Sigmoid colon (tissue), 7 donors: ENCODE results near the gene COL28A1. TPM values are rescaled to one million over a fixed set of nuclear protein-coding genes. Genes with fewer than 3 reads are reported as not detected.

Experiments
- DNase-seq: peaks from one replicate; pipeline ENCODE4 v3.0.0-alpha.2; 2019
- H3K27ac ChIP-seq, 4 donors: fragments of 200-600 bp; sonication (generic); one replicate each; pipeline ENCODE4 v1.5.1; 2016 to 2019; ENCODE audit warnings: mild to moderate bottlenecking in 1 of 4
- H3K27me3 ChIP-seq, 3 donors: fragments of 200-600 bp; sonication (generic); one replicate each; pipeline ENCODE4 v1.5.1; 2019; ENCODE audit warnings: mild to moderate bottlenecking in 1 of 3
- H3K36me3 ChIP-seq, 4 donors: fragments of 200-600 bp; sonication (generic); one replicate each; pipeline ENCODE4 v1.5.1; 2016 to 2019
- H3K4me1 ChIP-seq, 4 donors: fragments of 200-600 bp; sonication (generic); one replicate each; pipeline ENCODE4 v1.5.1; 2017 to 2019
- H3K4me3 ChIP-seq, 4 donors: fragments of 200-600 bp; sonication (generic); one replicate each; pipeline ENCODE4 v1.5.1; 2017 to 2019; ENCODE audit warnings: mild to moderate bottlenecking in 2 of 4, moderate library complexity in 1 of 4
- H3K9me3 ChIP-seq, 4 donors: fragments of 200-600 bp in 3 of 4; sonication (generic) in 3 of 4; one replicate each; pipeline versions ENCODE4 v1.5.1 to v1.6.1; 2013 to 2019
- CTCF ChIP-seq, 4 experiments: fragments of 450-650 bp in 3 of 4; fragments of 200-600 bp in 1 of 4; IDR thresholded peaks; one replicate each; pipeline ENCODE4 v1.5.1; 2016 to 2019; ENCODE audit warnings: antibody characterized with exemption in 4 of 4, mild to moderate bottlenecking in 3 of 4, moderate library complexity in 2 of 4
- EP300 ChIP-seq, 4 donors: sonication (generic); formaldehyde crosslinking; IDR thresholded peaks; one replicate each; pipeline ENCODE4 v1.6.1; 2017; ENCODE audit warnings: antibody characterized with exemption in 4 of 4
- POLR2A ChIP-seq, 2 donors: fragments of 450-650 bp; IDR thresholded peaks; one replicate each; pipeline ENCODE4 v1.6.1; 2016; ENCODE audit warnings: antibody characterized with exemption in 2 of 2, mild to moderate bottlenecking in 2 of 2, moderate library complexity in 2 of 2
- POLR2AphosphoS5 ChIP-seq, 4 donors: sonication (generic); formaldehyde crosslinking; IDR thresholded peaks; one replicate each; pipeline ENCODE4 v1.6.1; 2017; ENCODE audit warnings: antibody characterized with exemption in 4 of 4
- WGBS, 2 donors: extraction: QIAGEN DNeasy Blood & Tissue Kit; methylation state at CpG; one replicate each; pipeline ENCODE4 v1.1.7; 2013; 5-methylcytosine and 5-hydroxymethylcytosine counted together
- intact Hi-C: fragments of 100-400 bp; cut with DNase I; formaldehyde crosslinking; loops from one replicate; pipeline ENCODE4 v1.15.1; 2023
- polyA plus RNA-seq, 3 donors: library from polyadenylated mRNA; stranded (reverse); fragments of 200-250 nt; gene quantifications; one replicate each; pipeline ENCODE4 v1.2.3, GENCODE V29; 2013
- total RNA-seq, 4 donors: library from RNA; depleted of rRNA; stranded (reverse); fragments of >200 nt; gene quantifications; one replicate each; pipeline ENCODE4 v1.1.0, GENCODE V29; 2016
- donor health status: healthy with polysubstance abuse.
- donor health status: Bipolar disorder and iron deficiency.
- donor health status: healthy.

The COL28A1 gene
- total and polyA plus RNA-seq, 7 donors, result 0.60 to 25.5 (median 9.9) TPM

GRCh38 chr7:7331523-7331922 is 204.2 kb downstream of the COL28A1 start:
- WGBS, 2 donors, result 87 to 91% methylated on average over 4 of the region's 4 CpGs
- intact Hi-C loops, result no loop called here
- DNase-seq, result no peak
- Histone ChIP-seq H3K9me3 (no peaks in the 10 kb centered on the region), H3K27ac (no peak overlapping the region), H3K4me3 (no peak overlapping the region), H3K4me1 (no peaks in the 10 kb centered on the region), H3K27me3 (peaks cover 0 to 8% (median 0%) of the 10 kb centered on the region in 3 donors), H3K36me3 (no peaks in the 10 kb centered on the region)
- TF ChIP-seq EP300 (IDR thresholded peaks at IDR 0.05) (no peak), CTCF (IDR thresholded peaks at IDR 0.05) (no peak), POLR2A (IDR thresholded peaks at IDR 0.05) (no peak), POLR2AphosphoS5 (IDR thresholded peaks at IDR 0.05) (no peak)

GRCh38 chr7:7330997-7331396 is 204.7 kb downstream of the COL28A1 start:
- Histone ChIP-seq H3K9me3 (no peaks in the 10 kb centered on the region), H3K4me3 (no peak overlapping the region), H3K4me1 (no peaks in the 10 kb centered on the region), H3K27ac (no peak overlapping the region), H3K36me3 (no peaks in the 10 kb centered on the region), H3K27me3 (peaks cover 0 to 8% (median 0%) of the 10 kb centered on the region in 3 donors)
- intact Hi-C loops, result no loop called here
- no peak for TF ChIP-seq POLR2A (IDR thresholded peaks at IDR 0.05)
- TF ChIP-seq POLR2AphosphoS5 (IDR thresholded peaks at IDR 0.05), result no peak
- TF ChIP-seq EP300 (IDR thresholded peaks at IDR 0.05), result no peak
- TF ChIP-seq CTCF (IDR thresholded peaks at IDR 0.05), result no peak
- DNase-seq, result no peak
- WGBS, 2 donors, result 80 to 88% methylated on average over 2 of the region's 2 CpGs

GRCh38 chr7:7329326-7329725 is 206.3 kb downstream of the COL28A1 start:
- intact Hi-C loops, result no loop called here
- H3K27ac ChIP-seq, result no peak overlapping the region
- H3K4me3 ChIP-seq, result no peak overlapping the region
- DNase-seq, result no peak
- no peaks in the 10 kb centered on the region for H3K4me1 ChIP-seq
- TF ChIP-seq POLR2A (IDR thresholded peaks at IDR 0.05) (no peak), CTCF (IDR thresholded peaks at IDR 0.05) (no peak), EP300 (IDR thresholded peaks at IDR 0.05) (no peak), POLR2AphosphoS5 (IDR thresholded peaks at IDR 0.05) (no peak)
- WGBS, 2 donors, result 77 to 82% methylated on average over 1 of the region's 1 CpG
- no peaks in the 10 kb centered on the region for H3K9me3 ChIP-seq
- H3K36me3 ChIP-seq, result no peaks in the 10 kb centered on the region
- peaks cover 0 to 8% (median 0%) of the 10 kb centered on the region in 3 donors for H3K27me3 ChIP-seq

GRCh38 chr7:7327423-7327822 is 208.2 kb downstream of the COL28A1 start:
- no peak for DNase-seq
- no peaks in the 10 kb centered on the region for H3K36me3 ChIP-seq
- no peak overlapping the region for H3K4me3 ChIP-seq
- H3K27me3 ChIP-seq, result peaks cover 0 to 8% (median 0%) of the 10 kb centered on the region in 3 donors
- TF ChIP-seq EP300 (IDR thresholded peaks at IDR 0.05) (no peak), CTCF (IDR thresholded peaks at IDR 0.05) (no peak), POLR2A (IDR thresholded peaks at IDR 0.05) (no peak), POLR2AphosphoS5 (IDR thresholded peaks at IDR 0.05) (no peak)
- no peak overlapping the region for H3K27ac ChIP-seq
- no peaks in the 10 kb centered on the region for H3K9me3 ChIP-seq
- WGBS, 2 donors, result 73% methylated on average over 2 of the region's 2 CpGs
- intact Hi-C loops, result no loop called here
- no peaks in the 10 kb centered on the region for H3K4me1 ChIP-seq

GRCh38 chr7:7324698-7325097 is 211.0 kb downstream of the COL28A1 start:
- no peaks in the 10 kb centered on the region for H3K4me1 ChIP-seq
- no peak overlapping the region for H3K4me3 ChIP-seq
- DNase-seq, result no peak
- no peaks in the 10 kb centered on the region for H3K36me3 ChIP-seq
- H3K9me3 ChIP-seq, result no peaks in the 10 kb centered on the region
- H3K27ac ChIP-seq, result no peak overlapping the region
- 69 to 85% methylated on average over 3 of the region's 3 CpGs for WGBS, 2 donors
- peaks cover 0 to 8% (median 0%) of the 10 kb centered on the region in 3 donors for H3K27me3 ChIP-seq
- TF ChIP-seq POLR2AphosphoS5 (IDR thresholded peaks at IDR 0.05), result no peak
- intact Hi-C loops, result no loop called here
